ENCODE data around the gene HPN.

DNA sequence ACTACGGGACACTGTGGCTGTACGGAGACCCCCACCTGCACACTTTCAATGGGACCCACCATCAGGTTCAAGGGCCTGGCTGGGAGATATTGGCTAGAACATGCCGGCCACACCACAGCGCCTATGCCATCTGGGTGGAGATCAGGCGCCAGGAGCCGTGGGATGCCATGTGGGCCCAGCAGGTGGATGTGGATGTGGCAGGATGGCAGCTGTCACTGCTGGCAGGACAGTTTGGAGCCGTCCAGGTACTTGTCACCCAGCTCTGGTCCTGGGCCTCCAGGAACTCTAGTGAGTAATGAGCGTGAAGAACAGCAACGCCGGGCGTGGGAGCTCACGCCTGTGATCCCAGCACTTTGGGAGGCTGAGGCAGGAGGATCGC, 58.4 kb downstream of the HPN start:
- TF ChIP-seq CTCF (IDR thresholded peaks at IDR 0.05; ENCODE audit: low read depth, low read length, poor library complexity, severe bottlenecking) (no peak), EZH2phosphoT487 (IDR thresholded peaks at IDR 0.05; ENCODE audit: borderline replicate concordance, low read length) (no peak)

All from DOHH2 (cell line).